ENCODE data around the gene TDRD10. TPM values are rescaled to one million over a fixed set of nuclear protein-coding genes. Genes with fewer than 3 reads are reported as not detected.

TDRD10 gene
- total and polyA plus RNA-seq, 8 donors, result 0.13 to 4.7 (median 0.39) TPM

GRCh38 chr1:154519591-154519991, 17.6 kb downstream of the TDRD10 start:
- Histone ChIP-seq H3K9me3 (no peaks in the 10 kb centered on the region), H3K4me1 (no peaks in the 10 kb centered on the region), H3K4me3 (no peak overlapping the region), H3K27ac (no peak overlapping the region), H3K36me3 (no peaks in the 10 kb centered on the region), H3K27me3 (no peaks in the 10 kb centered on the region)
- FAIRE-seq (no peak), ATAC-seq (peak in 1 of 4 donors; percentile 42), DNase-seq (no peak)
- no peak for TF ChIP-seq CTCF (IDR thresholded peaks at IDR 0.05)
- intact Hi-C loops (cut with DNase I), result no loop called here
- WGBS, 2 donors, result 74 to 79% methylated on average over 9 of the region's 9 CpGs

- ATAC-seq (peak in 2 of 4 donors; percentile 35 to 73), DNase-seq (no peak), FAIRE-seq (no peak)
- intact Hi-C loops (cut with DNase I), result no loop called here
- Histone ChIP-seq H3K27ac (no peak overlapping the region), H3K36me3 (no peaks in the 10 kb centered on the region), H3K9me3 (no peaks in the 10 kb centered on the region), H3K4me1 (no peaks in the 10 kb centered on the region), H3K27me3 (no peaks in the 10 kb centered on the region), H3K4me3 (no peak overlapping the region)
- WGBS, 2 donors, result 34% methylated on average over 3 of the region's 3 CpGs
- TF ChIP-seq CTCF (IDR thresholded peaks at IDR 0.05), result no peak
Measured at GRCh38 chr1:154520333-154520732, 18.3 kb downstream of the TDRD10 start.

- no peak for TF ChIP-seq CTCF (IDR thresholded peaks at IDR 0.05)
- Histone ChIP-seq H3K27ac (no peak overlapping the region), H3K4me3 (no peak overlapping the region), H3K27me3 (no peaks in the 10 kb centered on the region), H3K36me3 (no peaks in the 10 kb centered on the region), H3K9me3 (no peaks in the 10 kb centered on the region), H3K4me1 (no peaks in the 10 kb centered on the region)
- FAIRE-seq (no peak), DNase-seq (no peak), ATAC-seq (peak in 1 of 4 donors; percentile 60)
- intact Hi-C loops (cut with DNase I), result no loop called here
- WGBS, 2 donors, result 42 to 46% methylated on average over 3 of the region's 3 CpGs
Measured at GRCh38 chr1:154521695-154522094, 19.7 kb downstream of the TDRD10 start.

GRCh38 chr1:154524881-154525280, 22.9 kb downstream of the TDRD10 start:
- intact Hi-C loops (cut with DNase I), result no loop called here
- Histone ChIP-seq H3K27ac (no peak overlapping the region), H3K27me3 (no peaks in the 10 kb centered on the region), H3K4me3 (no peak overlapping the region), H3K9me3 (no peaks in the 10 kb centered on the region), H3K36me3 (no peaks in the 10 kb centered on the region), H3K4me1 (no peaks in the 10 kb centered on the region)
- ATAC-seq (no peak), FAIRE-seq (no peak), DNase-seq (no peak)
- TF ChIP-seq CTCF (IDR thresholded peaks at IDR 0.05), result no peak

GRCh38 chr1:154527192-154527591, 25.2 kb downstream of the TDRD10 start:
- Histone ChIP-seq H3K27me3 (no peaks in the 10 kb centered on the region), H3K4me1 (no peaks in the 10 kb centered on the region), H3K36me3 (no peaks in the 10 kb centered on the region), H3K9me3 (no peaks in the 10 kb centered on the region), H3K27ac (no peak overlapping the region), H3K4me3 (no peak overlapping the region)
- ATAC-seq (no peak), DNase-seq (no peak), FAIRE-seq (no peak)
- no peak for TF ChIP-seq CTCF (IDR thresholded peaks at IDR 0.05)
- 62 to 69% methylated on average over 6 of the region's 6 CpGs for WGBS, 2 donors
- intact Hi-C loops (cut with DNase I), result no loop called here

Measured in pancreas (tissue), 10 donors.